ENCODE results near the gene GLTP. TPM values are rescaled to one million over a fixed set of nuclear protein-coding genes. Genes with fewer than 3 reads are reported as not detected.
A peak's percentile ranks its signal among the peaks of the same experiment; 100 is the strongest.
"Not testable (repeated sequence)": the region's sequence is repeated elsewhere in the genome, so short reads cannot be mapped to it uniquely, and the experiment has no call there.

The GLTP gene
- total RNA-seq, 3 donors from 2014 or later, result 38.2 to 53.1 (median 40.1) TPM

- H3K9me3 ChIP-seq, result no peaks in the 10 kb centered on the region
- H3K4me3 ChIP-seq, result no peak overlapping the region
- no peaks in the 10 kb centered on the region for H3K27me3 ChIP-seq
- H3K36me3 ChIP-seq, result no peaks in the 10 kb centered on the region
- no peak for DNase-seq (ENCODE audit: low spot score in 2 of 2)
- no peak overlapping the region for H3K27ac ChIP-seq
- intact Hi-C loops (cut with DNase I; ENCODE audit: low total_unique reads), result loop anchor here (10.0 kb wide), 1 partner anchor 756 kb away; no protein-coding TSS in a partner anchor
- peaks cover 0 to 4% of the 10 kb centered on the region in 2 donors for H3K4me1 ChIP-seq
- TF ChIP-seq POLR2A (IDR thresholded peaks at IDR 0.05) (no peak), CTCF (IDR thresholded peaks at IDR 0.05) (no peak), POLR2AphosphoS5 (IDR thresholded peaks at IDR 0.05) (no peak)
Observed at GRCh38 chr12:109860977-109861376, 19.4 kb downstream of the GLTP start.

DNA sequence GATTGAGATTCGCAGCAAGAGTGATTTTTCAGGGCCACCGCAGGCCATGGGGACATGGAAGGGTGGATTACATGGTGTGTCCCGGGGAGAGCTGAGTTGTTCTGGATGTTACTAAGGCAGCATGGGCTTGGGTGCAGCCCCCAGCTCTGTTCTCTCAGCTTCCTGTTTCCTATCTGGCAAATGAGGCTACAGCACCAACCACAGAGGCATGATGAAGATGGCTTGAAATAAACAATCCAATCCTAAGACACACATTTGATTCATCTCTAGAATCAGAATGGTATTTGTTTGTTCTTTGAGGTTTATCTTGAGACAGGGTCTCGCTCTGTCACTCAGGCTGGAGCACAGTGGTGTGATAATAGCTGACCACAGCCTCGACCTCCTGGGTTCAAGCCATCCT, 21.6 kb downstream of the GLTP start:
- intact Hi-C loops (cut with DNase I; ENCODE audit: low total_unique reads), result no loop called here
- no peaks in the 10 kb centered on the region for H3K4me1 ChIP-seq
- no peak for TF ChIP-seq POLR2AphosphoS5 (IDR thresholded peaks at IDR 0.05)
- no peak for TF ChIP-seq POLR2A (IDR thresholded peaks at IDR 0.05)
- TF ChIP-seq CTCF (IDR thresholded peaks at IDR 0.05), result no peak

GRCh38 chr12:109857715-109858114, 22.6 kb downstream of the GLTP start:
- Histone ChIP-seq H3K4me3 (no peak overlapping the region), H3K4me1 (no peaks in the 10 kb centered on the region), H3K27ac (no peak overlapping the region), H3K36me3 (no peaks in the 10 kb centered on the region), H3K27me3 (no peaks in the 10 kb centered on the region), H3K9me3 (no peaks in the 10 kb centered on the region)
- no peak for DNase-seq (ENCODE audit: low spot score in 2 of 2)
- no peak for TF ChIP-seq POLR2A (IDR thresholded peaks at IDR 0.05)
- intact Hi-C loops (cut with DNase I; ENCODE audit: low total_unique reads), result no loop called here

More for the DNA sequence above, 21.6 kb downstream of the GLTP start:
- no peaks in the 10 kb centered on the region for H3K9me3 ChIP-seq
- no peaks in the 10 kb centered on the region for H3K36me3 ChIP-seq
- no peaks in the 10 kb centered on the region for H3K27me3 ChIP-seq
- H3K4me3 ChIP-seq, result no peak overlapping the region
- H3K27ac ChIP-seq, result no peak overlapping the region
- no peak for DNase-seq (ENCODE audit: low spot score in 2 of 2)

DNA sequence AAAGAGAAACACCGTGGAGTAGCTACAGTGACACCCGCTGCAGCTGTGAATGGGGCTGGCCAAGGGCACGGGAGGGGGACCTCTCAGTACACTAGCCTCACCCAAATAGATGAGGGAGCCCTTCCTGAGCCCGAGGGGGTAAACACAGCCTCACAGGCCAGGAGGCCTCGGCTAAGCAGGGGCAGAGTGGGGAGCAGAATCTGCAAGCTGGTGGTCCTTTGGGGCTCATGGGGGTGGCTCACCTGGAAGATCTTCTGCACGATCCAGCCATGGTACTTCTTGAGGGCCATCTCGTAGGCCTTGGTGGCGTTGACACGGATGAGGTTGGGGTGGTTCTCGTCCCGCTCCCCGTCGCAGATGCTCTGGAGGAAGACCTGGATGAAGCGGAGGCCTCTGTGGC, 25.0 kb downstream of the GLTP start:
- intact Hi-C loops (cut with DNase I; ENCODE audit: low total_unique reads), result no loop called here

DNA sequence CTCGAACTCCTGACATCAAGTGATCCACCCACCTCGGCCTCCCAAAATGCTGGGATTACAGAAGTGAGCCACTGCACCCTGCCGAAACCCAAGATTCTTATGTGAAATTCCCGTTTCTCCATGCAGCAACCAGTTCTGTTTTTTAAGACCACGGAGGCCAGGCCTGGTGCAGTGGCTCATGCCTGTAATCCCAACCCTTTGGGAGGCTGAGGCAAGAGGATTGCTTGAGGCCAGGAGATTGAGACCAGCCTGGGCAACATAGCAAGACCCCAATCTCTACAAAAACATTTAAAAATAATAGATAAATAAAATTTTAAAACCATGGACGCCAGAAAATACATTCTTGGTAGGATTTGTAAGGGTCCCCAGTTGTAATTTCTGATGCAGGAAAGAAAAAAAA, 29.8 kb downstream of the GLTP start:
- intact Hi-C loops (cut with DNase I; ENCODE audit: low total_unique reads); DNase-seq (ENCODE audit: low spot score in 2 of 2); H3K4me1 ChIP-seq; H3K36me3 ChIP-seq; H3K27me3 ChIP-seq; H3K27ac ChIP-seq; H3K4me3 ChIP-seq; H3K9me3 ChIP-seq: not testable (repeated sequence)

More for the DNA sequence above, 25.0 kb downstream of the GLTP start:
- no peak overlapping the region for H3K4me3 ChIP-seq
- no peak overlapping the region for H3K27ac ChIP-seq
- H3K36me3 ChIP-seq, result no peaks in the 10 kb centered on the region
- no peak for DNase-seq (ENCODE audit: low spot score in 2 of 2)
- no peaks in the 10 kb centered on the region for H3K4me1 ChIP-seq
- H3K27me3 ChIP-seq, result no peaks in the 10 kb centered on the region
- TF ChIP-seq POLR2A (IDR thresholded peaks at IDR 0.05), result no peak
- TF ChIP-seq CTCF (IDR thresholded peaks at IDR 0.05), result no peak
- no peaks in the 10 kb centered on the region for H3K9me3 ChIP-seq

DNA sequence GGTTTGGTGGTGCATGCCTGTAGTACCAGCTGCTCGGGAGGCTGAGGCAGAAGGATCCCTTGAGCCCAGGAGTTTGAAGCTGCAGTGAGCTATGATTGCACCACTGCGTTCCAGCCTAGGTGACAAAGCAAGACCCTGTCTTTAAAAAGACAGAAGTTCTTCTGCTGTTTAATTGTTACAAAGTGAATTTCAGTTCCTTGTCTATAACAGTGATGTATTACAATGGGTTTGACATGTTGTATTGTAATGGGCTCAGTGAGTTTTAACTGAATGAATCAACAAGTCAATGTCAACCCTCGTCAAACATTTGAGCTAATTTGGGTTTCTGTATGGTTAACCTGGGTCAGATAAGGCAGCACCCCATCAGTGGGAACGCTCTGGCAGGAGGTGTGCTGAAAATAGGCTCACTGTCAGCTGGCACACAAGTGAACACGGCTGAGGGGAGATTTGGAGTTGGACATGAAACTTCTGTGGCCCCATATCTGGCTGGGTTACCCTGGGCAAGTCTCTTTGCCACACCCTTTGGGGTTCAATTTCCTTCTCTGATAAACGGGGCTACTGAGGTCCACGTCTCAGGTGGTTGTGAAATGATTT, 33.1 kb downstream of the GLTP start:
- intact Hi-C loops (cut with DNase I; ENCODE audit: low total_unique reads), result loop anchor here (10.0 kb wide), 1 partner anchor 1642 kb away; no protein-coding TSS in a partner anchor
- TF ChIP-seq POLR2A (IDR thresholded peaks at IDR 0.05), result no peak

GRCh38 chr12:109845824-109846205, 34.5 kb downstream of the GLTP start:
- peak overlapping the region in 1 of 3 donors; percentile 58 for H3K4me3 ChIP-seq
- H3K27me3 ChIP-seq, result no peaks in the 10 kb centered on the region
- intact Hi-C loops (cut with DNase I; ENCODE audit: low total_unique reads), result loop anchor here (10.0 kb wide), 1 partner anchor 1641 kb away; no protein-coding TSS in a partner anchor
- TF ChIP-seq CTCF (IDR thresholded peaks at IDR 0.05) (no peak), POLR2AphosphoS5 (IDR thresholded peaks at IDR 0.05) (no peak), POLR2A (IDR thresholded peaks at IDR 0.05) (no peak)
- H3K27ac ChIP-seq, result no peak overlapping the region
- H3K4me1 ChIP-seq, result no peaks in the 10 kb centered on the region
- H3K36me3 ChIP-seq, result no peaks in the 10 kb centered on the region
- H3K9me3 ChIP-seq, result no peaks in the 10 kb centered on the region
- no peak for DNase-seq (ENCODE audit: low spot score in 2 of 2)

More for the DNA sequence above, 33.1 kb downstream of the GLTP start:
- no peak for DNase-seq (ENCODE audit: low spot score in 2 of 2)
- no peak overlapping the region for H3K4me3 ChIP-seq
- H3K27ac ChIP-seq, result no peak overlapping the region
- no peaks in the 10 kb centered on the region for H3K36me3 ChIP-seq
- H3K4me1 ChIP-seq, result no peaks in the 10 kb centered on the region
- no peaks in the 10 kb centered on the region for H3K27me3 ChIP-seq
- H3K9me3 ChIP-seq, result no peaks in the 10 kb centered on the region
